Muscle layer of colon (tissue), 2 donors: ENCODE data around the gene ARHGEF6.
A peak's percentile ranks its signal among the peaks of the same experiment; 100 is the strongest.
"Not testable (repeated sequence)": the region's sequence is repeated elsewhere in the genome, so short reads cannot be mapped to it uniquely, and the experiment has no call there.

Experiments
- H3K27ac ChIP-seq: one replicate; pipeline ENCODE4 v1.7.0; 2013; ENCODE audit warnings: low read depth, mild to moderate bottlenecking, low read length, moderate library complexity
- H3K27me3 ChIP-seq, 2 donors: one replicate each; pipeline ENCODE4 v1.7.0; 2013; ENCODE audit warnings: low read length in 2 of 2, mild to moderate bottlenecking in 2 of 2; ENCODE audit not compliant: insufficient read depth in 2 of 2, control insufficient read depth in 1 of 2
- H3K36me3 ChIP-seq: one replicate; pipeline ENCODE4 v1.7.0; 2013; ENCODE audit warnings: mild to moderate bottlenecking, low read length; ENCODE audit not compliant: insufficient read depth
- H3K4me1 ChIP-seq: one replicate; pipeline ENCODE4 v1.7.0; 2013; ENCODE audit warnings: mild to moderate bottlenecking, low read length; ENCODE audit not compliant: insufficient read depth
- H3K4me3 ChIP-seq, 2 donors: one replicate each; pipeline ENCODE4 v1.7.0; 2013; ENCODE audit warnings: low read length in 2 of 2, low read depth in 1 of 2, mild to moderate bottlenecking in 1 of 2, moderate library complexity in 1 of 2
- H3K9ac ChIP-seq: one replicate; pipeline ENCODE4 v1.7.0; 2013; ENCODE audit warnings: low read length
- H3K9me3 ChIP-seq: one replicate; pipeline ENCODE4 v1.7.0; 2013; ENCODE audit warnings: mild to moderate bottlenecking, low read length
- donor health status: abdominal sarcoma.
- donor health status: Adenocarcinoma of cecum.

ARHGEF6 gene

GRCh38 chrX:136780241-136780640 lies 491 bp downstream of the ARHGEF6 start:
- Histone ChIP-seq H3K36me3 (no peaks in the 10 kb centered on the region), H3K4me3 (peak overlapping the region in 1 of 2 donors; percentile 35), H3K4me1 (peaks cover 9% of the 10 kb centered on the region), H3K27ac (no peak overlapping the region), H3K27me3 (peaks cover 0 to 4% of the 10 kb centered on the region in 2 donors), H3K9ac (no peak overlapping the region), H3K9me3 (no peaks in the 10 kb centered on the region)

- no peak overlapping the region for H3K27ac ChIP-seq
- H3K27me3 ChIP-seq = peaks cover 0 to 4% of the 10 kb centered on the region in 2 donors
- H3K9ac ChIP-seq = no peak overlapping the region
- H3K4me3 ChIP-seq = no peak overlapping the region
- peaks cover 9% of the 10 kb centered on the region for H3K4me1 ChIP-seq
- H3K36me3 ChIP-seq = no peaks in the 10 kb centered on the region
- no peaks in the 10 kb centered on the region for H3K9me3 ChIP-seq
These were observed 1.4 kb downstream of the ARHGEF6 start for GRCh38 chrX:136779346-136779781.

- H3K9me3 ChIP-seq = no peaks in the 10 kb centered on the region
- H3K36me3 ChIP-seq = no peaks in the 10 kb centered on the region
- no peak overlapping the region for H3K4me3 ChIP-seq
- H3K27ac ChIP-seq = no peak overlapping the region
- H3K27me3 ChIP-seq = peaks cover 0 to 4% of the 10 kb centered on the region in 2 donors
- no peak overlapping the region for H3K9ac ChIP-seq
- peaks cover 9% of the 10 kb centered on the region for H3K4me1 ChIP-seq
These were observed 1.8 kb downstream of the ARHGEF6 start for GRCh38 chrX:136778916-136779315.

- no peak overlapping the region for H3K4me3 ChIP-seq
- no peaks in the 10 kb centered on the region for H3K27me3 ChIP-seq
- no peak overlapping the region for H3K27ac ChIP-seq
- no peaks in the 10 kb centered on the region for H3K9me3 ChIP-seq
- no peak overlapping the region for H3K9ac ChIP-seq
- peaks cover 9% of the 10 kb centered on the region for H3K4me1 ChIP-seq
- no peaks in the 10 kb centered on the region for H3K36me3 ChIP-seq
These were observed 2.7 kb downstream of the ARHGEF6 start for GRCh38 chrX:136778020-136778419.

- Histone ChIP-seq H3K9ac (no peak overlapping the region), H3K36me3 (no peaks in the 10 kb centered on the region), H3K4me1 (no peaks in the 10 kb centered on the region), H3K27ac (no peak overlapping the region), H3K27me3 (no peaks in the 10 kb centered on the region), H3K4me3 (no peak overlapping the region), H3K9me3 (no peaks in the 10 kb centered on the region)
These were observed 7.1 kb downstream of the ARHGEF6 start for GRCh38 chrX:136773648-136774047.

- not testable (repeated sequence) for H3K4me1 ChIP-seq, H3K27ac ChIP-seq, H3K4me3 ChIP-seq, H3K27me3 ChIP-seq, H3K9ac ChIP-seq, H3K9me3 ChIP-seq, H3K36me3 ChIP-seq
These were observed 8.9 kb downstream of the ARHGEF6 start for GRCh38 chrX:136771869-136772268.

- Histone ChIP-seq H3K36me3 (no peaks in the 10 kb centered on the region), H3K9me3 (no peaks in the 10 kb centered on the region), H3K4me1 (no peaks in the 10 kb centered on the region), H3K27ac (peak overlapping the region; percentile 45), H3K9ac (no peak overlapping the region), H3K4me3 (no peak overlapping the region), H3K27me3 (peaks cover 0 to 4% of the 10 kb centered on the region in 2 donors)
These were observed 12.2 kb downstream of the ARHGEF6 start for GRCh38 chrX:136768469-136769084.

- peak overlapping the region; percentile 67 for H3K27ac ChIP-seq
- H3K4me1 ChIP-seq = no peaks in the 10 kb centered on the region
- H3K9ac ChIP-seq = no peak overlapping the region
- H3K36me3 ChIP-seq = no peaks in the 10 kb centered on the region
- H3K27me3 ChIP-seq = peaks cover 0 to 4% of the 10 kb centered on the region in 2 donors
- peak overlapping the region; percentile 47 to 60 for H3K4me3 ChIP-seq
- H3K9me3 ChIP-seq = no peaks in the 10 kb centered on the region
These were observed 13.4 kb downstream of the ARHGEF6 start for GRCh38 chrX:136767104-136767941.

- Histone ChIP-seq H3K9ac (no peak overlapping the region), H3K27me3 (peaks cover 0 to 4% of the 10 kb centered on the region in 2 donors), H3K9me3 (no peaks in the 10 kb centered on the region), H3K36me3 (no peaks in the 10 kb centered on the region), H3K4me1 (no peaks in the 10 kb centered on the region), H3K27ac (peak overlapping the region; percentile 67), H3K4me3 (peak overlapping the region; percentile 47 to 60)
These were observed 14.0 kb downstream of the ARHGEF6 start for GRCh38 chrX:136766785-136767103.

GRCh38 chrX:136765821-136766356 lies 14.8 kb downstream of the ARHGEF6 start:
- Histone ChIP-seq H3K4me3 (no peak overlapping the region), H3K9me3 (no peaks in the 10 kb centered on the region), H3K4me1 (no peaks in the 10 kb centered on the region), H3K27me3 (peaks cover 0 to 4% of the 10 kb centered on the region in 2 donors), H3K27ac (no peak overlapping the region), H3K36me3 (no peaks in the 10 kb centered on the region), H3K9ac (no peak overlapping the region)

- no peak overlapping the region for H3K9ac ChIP-seq
- no peaks in the 10 kb centered on the region for H3K36me3 ChIP-seq
- H3K27ac ChIP-seq = no peak overlapping the region
- H3K27me3 ChIP-seq = peaks cover 0 to 4% of the 10 kb centered on the region in 2 donors
- H3K4me1 ChIP-seq = no peaks in the 10 kb centered on the region
- no peaks in the 10 kb centered on the region for H3K9me3 ChIP-seq
- no peak overlapping the region for H3K4me3 ChIP-seq
These were observed 16.5 kb downstream of the ARHGEF6 start for GRCh38 chrX:136764206-136764605.
